Right renal cortex interstitium (tissue), 3 donors: ENCODE results near the gene DCAF5. TPM values are rescaled to one million over a fixed set of nuclear protein-coding genes. Genes with fewer than 3 reads are reported as not detected.
"Not testable (repeated sequence)": the region's sequence is repeated elsewhere in the genome, so short reads cannot be mapped to it uniquely, and the experiment has no call there.

Source experiments
- DNase-seq, 3 donors: peaks; one replicate each; pipeline ENCODE4 v3.0.0-alpha.2; 2013; ENCODE audit warnings: low read depth in 3 of 3, low spot score in 2 of 3
- polyA plus RNA-seq, 3 donors: library from polyadenylated mRNA; unstranded; fragments of 120-200 nt; gene quantifications; one replicate each; pipeline ENCODE4 v1.2.1, GENCODE V29; 2013; ENCODE audit not compliant: insufficient read length in 3 of 3

Gene DCAF5
- polyA plus RNA-seq, result 10 to 100 TPM; 52.3 to 56.4 (median 54.4) TPM

- no peak for DNase-seq
Measured at GRCh38 chr14:69152902-69153151, at the start of gene DCAF5. DCAF5 (minus strand) TSS chr14:69153119; CDS start chr14:69152978, 141 bp downstream.

GRCh38 chr14:69199786-69200185, 46.9 kb upstream of the DCAF5 start:
- DNase-seq, result no peak

- DNase-seq, result no peak
Measured at GRCh38 chr14:69193721-69194120, 40.8 kb upstream of the DCAF5 start.

GRCh38 chr14:69191340-69192111, 38.6 kb upstream of the DCAF5 start, which contains the start of gene EXD2:
EXD2 (plus strand) TSS chr14:69191498; CDS start chr14:69209471, 17,973 bp downstream.
- peak; percentile 79 to 85 (median 82) for DNase-seq

- no peak for DNase-seq
Measured at GRCh38 chr14:69190191-69190590, 37.3 kb upstream of the DCAF5 start.

GRCh38 chr14:69183735-69184134, 30.8 kb upstream of the DCAF5 start:
- no peak for DNase-seq

GRCh38 chr14:69182580-69182979, 29.7 kb upstream of the DCAF5 start:
- not testable (repeated sequence) for DNase-seq

GRCh38 chr14:69181491-69181890, 28.6 kb upstream of the DCAF5 start:
- no peak for DNase-seq

- no peak for DNase-seq
Measured at GRCh38 chr14:69175130-69175529, 22.2 kb upstream of the DCAF5 start.

GRCh38 chr14:69171569-69171968, 18.6 kb upstream of the DCAF5 start:
- no peak for DNase-seq

- DNase-seq, result no peak
Measured at GRCh38 chr14:69170839-69171238, 17.9 kb upstream of the DCAF5 start.

- DNase-seq, result not testable (repeated sequence)
Measured at GRCh38 chr14:69165787-69166186, 12.9 kb upstream of the DCAF5 start.

GRCh38 chr14:69161590-69161989, 8.7 kb upstream of the DCAF5 start:
- no peak for DNase-seq

GRCh38 chr14:69156224-69156623, 3.3 kb upstream of the DCAF5 start:
- DNase-seq, result no peak

- no peak for DNase-seq
Measured at GRCh38 chr14:69154779-69155178, 1.9 kb upstream of the DCAF5 start.

GRCh38 chr14:69153873-69154270, 953 bp upstream of the DCAF5 start:
- peak in 2 of 3 donors; percentile 31 to 38 for DNase-seq

- peak; percentile 67 to 81 (median 69) for DNase-seq
Measured at GRCh38 chr14:69153152-69153872, 393 bp upstream of the DCAF5 start.

GRCh38 chr14:69152181-69152901, 578 bp downstream of the DCAF5 start:
- peak in 2 of 3 donors; percentile 41 to 45 for DNase-seq

- peak in 2 of 3 donors; percentile 51 to 56 for DNase-seq
Measured at GRCh38 chr14:69151458-69152180, 1.3 kb downstream of the DCAF5 start.

GRCh38 chr14:69149461-69150244, 3.3 kb downstream of the DCAF5 start:
- DNase-seq, result no peak
